DMS 273 treated with DMSO at 0.1 percent for 48 hours (cell line): Measurements from ENCODE around the gene EVL.

Source experiments
- DNase-seq: peaks from one replicate; lab custom pipeline; 2025; lab: John Stamatoyannopoulos, UW

The EVL gene

DNA sequence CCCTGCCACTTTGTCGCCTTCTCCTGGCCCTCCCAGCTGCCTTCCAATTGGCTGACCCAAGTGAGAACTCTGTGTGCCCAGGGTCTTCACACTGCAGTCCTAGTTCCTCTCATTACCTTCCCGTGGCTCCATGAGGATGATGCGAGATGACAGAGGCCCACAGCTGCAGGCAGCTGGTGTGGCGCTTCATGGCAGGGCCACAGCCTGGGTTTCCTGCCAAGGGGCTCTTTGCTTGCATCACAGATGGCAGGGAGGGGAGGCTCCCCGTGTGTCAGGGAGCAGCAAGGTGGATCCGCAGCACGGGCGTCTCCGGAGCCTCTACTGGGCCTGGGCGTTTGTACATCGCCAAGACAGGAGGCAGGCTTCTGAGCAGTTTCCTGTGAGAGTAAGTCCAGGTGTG lies 65.3 kb downstream of the EVL start:
- DNase-seq = no peak

DNA sequence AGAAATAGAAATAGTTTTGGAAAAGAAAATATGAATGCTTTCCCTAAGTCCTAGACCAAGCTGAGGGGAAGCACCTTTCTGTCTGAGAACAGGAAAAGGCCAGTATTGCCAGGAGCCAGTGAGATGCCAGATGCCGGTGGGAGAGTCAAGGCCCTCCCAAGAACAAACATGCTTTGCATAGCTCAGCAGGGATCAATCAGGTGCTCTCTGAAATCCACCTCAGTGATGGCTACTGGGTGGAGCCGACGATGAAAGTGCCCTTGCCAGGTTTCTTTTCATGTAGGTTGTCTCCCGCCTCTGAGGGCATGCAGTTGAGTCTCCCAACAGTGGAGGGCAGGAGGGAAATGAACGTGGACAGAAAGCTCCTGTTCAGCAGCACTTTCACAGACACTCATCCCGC lies 66.0 kb downstream of the EVL start:
- no peak for DNase-seq

DNA sequence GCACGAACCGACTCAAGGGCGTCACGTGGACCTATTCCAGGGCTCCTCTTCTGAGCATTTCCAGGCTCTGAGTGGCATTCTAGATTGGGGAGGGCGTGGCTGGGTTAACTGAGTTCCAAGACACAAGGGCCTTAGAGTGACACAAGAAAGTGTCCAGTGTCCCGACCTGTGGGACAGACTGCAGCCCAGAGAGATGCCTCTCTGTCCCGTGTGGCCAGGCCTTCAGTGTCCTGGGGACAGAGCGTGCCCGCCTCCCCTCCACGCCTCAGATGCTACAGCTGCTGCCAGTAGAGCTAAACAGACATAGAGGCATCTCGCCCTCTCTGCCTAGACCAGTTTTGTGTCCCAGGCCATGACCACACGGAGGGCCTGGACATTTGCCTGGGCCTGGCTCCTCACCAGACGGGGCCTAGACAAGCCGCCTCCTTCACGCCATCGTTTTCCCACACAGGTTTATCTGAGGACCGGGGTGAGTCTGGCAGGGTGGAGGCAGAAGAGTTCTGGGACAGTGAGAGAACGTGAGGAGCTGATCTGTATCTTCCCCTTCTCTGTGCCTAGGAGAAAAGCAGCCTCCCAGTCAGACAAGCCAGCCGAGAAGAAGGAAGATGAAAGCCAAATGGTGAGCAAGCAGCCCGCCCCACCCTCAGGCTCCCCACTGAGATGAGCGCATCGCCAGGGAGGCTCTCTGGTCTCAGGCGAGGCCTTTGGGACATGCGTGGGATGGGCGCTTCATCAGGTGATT lies 67.1 kb downstream of the EVL start:
- no peak for DNase-seq

DNA sequence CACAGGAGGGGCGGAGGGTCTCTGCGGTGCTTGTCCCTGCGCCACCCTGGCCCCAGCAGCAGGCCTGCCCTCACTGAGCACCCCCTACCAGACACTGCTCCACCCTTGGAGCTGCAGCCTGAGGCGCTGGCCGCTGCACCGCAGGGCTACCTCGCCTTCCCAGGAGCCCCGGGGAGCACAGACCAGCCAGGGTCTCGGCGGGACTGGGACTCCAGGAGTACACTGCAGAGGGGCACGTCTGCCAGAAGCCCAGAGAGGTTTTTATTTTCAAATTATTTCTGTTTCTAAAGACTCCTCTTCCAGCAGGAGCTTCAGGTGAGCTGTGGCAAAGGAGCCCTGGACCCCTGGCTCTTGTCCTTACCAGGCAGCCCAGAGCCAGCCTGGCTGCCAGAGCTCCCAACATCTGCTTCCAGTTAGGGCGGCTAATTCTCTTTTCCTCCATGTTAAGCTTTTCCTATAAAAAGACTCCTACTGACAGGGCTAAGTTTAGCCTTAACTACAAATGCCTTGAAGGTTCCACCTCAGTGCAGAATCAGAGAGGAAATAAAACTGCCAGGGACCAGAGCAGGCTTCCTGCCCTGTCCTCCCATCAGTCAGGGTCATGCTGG lies 67.8 kb downstream of the EVL start:
- DNase-seq = no peak

DNA sequence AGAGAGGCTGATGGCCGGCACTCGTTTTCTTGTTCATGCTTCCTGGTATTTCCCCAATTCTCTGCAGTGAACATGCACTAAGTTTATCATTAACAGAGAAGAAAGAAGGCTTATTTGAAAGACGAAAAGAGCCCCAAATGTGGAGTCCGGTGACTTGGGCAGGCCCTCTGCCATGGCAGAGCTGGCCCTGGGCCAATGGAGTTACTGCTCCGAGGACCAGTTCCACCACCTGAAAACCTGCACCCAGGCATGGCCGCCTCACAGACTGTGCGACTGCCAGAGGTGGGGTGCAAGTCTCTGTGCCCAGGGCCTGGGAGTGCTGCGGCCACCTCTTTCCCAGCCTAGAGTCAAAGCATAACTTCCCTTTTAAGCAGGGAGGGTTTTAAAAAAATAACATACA lies 69.4 kb downstream of the EVL start:
- DNase-seq = no peak

DNA sequence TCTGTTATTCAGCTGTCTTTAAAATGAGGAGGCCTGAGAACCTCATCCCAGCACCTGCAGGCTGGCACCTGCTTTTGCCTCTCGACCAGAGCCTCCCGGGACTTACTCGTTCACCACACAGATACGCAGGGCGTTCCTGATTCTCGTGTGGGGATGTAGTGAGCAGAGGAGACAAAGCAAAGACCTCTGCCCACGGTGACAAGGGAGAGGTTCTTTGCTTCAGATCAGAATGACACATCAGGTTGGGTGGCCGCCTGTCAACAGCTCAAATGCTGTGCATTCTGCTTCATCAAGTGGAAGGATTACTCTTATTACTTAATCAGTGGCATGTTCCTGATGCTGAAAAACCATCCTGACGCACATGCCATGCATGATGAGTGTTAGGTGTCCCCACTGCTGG lies 69.9 kb downstream of the EVL start:
- no peak for DNase-seq

DNA sequence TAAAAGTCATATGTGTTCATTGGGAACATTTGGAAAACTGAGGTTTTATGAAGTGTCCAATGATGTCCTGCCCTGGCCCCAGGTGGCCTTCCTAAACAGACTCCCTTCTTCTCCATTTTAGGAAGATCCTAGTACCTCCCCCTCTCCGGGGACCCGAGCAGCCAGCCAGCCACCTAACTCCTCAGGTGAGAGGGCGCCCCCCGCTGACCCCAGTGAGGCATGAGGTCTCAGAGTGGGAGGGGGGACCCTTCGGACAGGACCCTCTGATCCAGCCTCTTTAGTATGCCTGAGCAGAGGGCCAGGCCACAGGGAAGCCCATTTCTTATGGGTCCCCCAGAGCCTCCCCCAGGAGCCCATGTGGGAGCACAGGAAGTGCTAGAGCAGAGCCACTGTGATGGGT lies 70.6 kb downstream of the EVL start:
- DNase-seq = no peak

DNA sequence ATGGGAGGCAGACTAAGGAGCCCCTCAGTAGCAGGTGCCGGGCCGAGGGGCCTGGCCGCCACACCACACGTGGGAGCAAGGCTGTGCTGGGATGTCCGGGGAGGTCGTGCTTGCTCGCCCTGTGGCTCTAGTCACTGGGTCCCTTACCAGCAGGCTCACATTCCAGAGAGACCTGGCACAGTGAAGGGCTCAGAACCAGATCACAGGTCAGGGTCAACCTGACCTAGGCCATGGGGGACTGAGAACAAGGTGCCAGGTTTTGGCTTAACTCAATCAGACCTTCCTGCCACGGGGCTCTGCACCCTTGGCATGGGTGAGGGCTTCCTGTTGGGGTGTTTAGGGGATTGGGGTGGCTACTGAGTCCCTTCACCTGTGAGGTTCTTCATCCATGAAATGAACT lies 72.0 kb downstream of the EVL start:
- DNase-seq = no peak

DNA sequence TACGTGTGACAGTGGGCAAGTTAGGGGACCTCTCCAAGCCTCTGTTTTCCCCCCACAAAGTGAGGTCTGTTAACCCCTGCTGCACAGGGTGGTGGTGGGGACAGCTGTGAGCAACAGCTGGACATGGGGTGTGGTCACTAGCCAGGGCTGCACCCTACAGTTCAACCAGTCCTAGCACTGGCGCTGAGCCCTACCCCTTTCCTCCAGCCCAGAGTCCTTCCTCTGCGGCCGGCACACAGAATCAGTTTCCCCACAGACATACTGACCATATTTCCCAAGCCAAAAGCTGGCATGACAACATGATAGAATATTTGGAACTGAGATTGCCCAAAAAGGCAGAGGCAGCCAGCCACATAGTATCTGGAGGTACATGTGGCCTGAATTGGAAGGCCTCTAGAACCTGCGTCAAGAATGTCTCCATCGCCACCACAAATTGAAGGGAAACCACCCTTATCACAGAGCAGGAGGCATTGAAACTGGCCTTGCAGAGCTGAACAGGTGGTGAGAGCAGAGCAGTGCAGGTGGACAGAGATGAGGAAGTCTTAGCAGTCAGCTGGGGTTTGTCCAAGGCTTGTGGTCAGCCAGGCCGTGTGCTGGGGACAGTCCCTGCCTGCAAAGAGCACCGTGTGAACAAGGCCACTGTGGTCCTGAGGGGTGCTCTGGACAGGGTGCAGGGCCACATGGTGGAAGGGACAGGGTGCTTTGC lies 73.0 kb downstream of the EVL start:
- DNase-seq = no peak

DNA sequence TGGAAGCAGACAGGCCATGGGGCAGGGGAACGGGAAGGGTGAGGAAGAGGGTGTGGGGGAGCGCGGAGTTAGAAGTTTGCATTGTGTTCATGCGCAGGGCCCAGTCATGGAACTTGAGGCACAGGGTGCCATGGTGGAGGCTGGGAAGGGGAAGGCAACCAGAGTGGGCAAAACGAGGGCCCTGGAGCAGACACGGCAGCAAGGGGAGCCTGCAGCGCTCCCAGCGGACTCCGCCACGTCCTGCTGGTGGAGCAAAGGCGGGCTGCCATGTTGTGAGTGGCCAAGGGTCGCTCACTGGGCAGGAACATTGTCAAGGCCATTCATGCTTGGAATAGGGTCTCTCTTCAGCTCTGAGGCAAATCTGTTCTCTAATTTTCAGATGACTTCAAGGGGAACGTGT lies 73.7 kb downstream of the EVL start:
- no peak for DNase-seq

DNA sequence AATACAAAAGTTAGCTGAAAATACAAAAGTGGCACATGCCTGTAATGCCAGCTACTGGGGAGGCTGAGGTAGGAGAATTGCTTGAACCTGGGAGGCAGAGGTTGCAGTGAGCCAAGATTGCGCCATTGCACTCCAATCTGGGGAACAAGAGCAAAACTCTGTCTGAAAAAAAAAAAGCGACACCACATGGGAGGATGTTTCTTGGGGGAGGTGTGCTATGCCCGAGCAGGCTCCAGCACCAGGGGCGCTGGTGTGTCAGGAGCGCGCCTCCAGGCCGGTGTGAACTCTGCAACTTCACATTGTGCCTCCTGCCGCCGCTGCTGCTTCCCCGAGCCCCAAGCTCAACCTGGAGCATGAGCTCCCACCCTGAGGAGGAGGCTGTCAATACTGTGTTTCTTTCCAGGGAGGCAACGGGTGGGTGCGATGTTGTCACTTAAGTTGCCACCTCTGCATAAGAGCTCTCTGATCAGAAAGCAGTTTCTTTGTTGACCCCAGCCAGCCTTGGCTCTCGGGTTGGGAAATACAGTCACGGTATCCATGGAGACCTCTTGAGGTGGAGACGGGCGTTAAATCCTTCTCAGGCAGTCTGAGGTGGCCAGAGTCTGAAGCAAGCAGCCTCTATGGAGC lies 75.3 kb downstream of the EVL start:
- no peak for DNase-seq

DNA sequence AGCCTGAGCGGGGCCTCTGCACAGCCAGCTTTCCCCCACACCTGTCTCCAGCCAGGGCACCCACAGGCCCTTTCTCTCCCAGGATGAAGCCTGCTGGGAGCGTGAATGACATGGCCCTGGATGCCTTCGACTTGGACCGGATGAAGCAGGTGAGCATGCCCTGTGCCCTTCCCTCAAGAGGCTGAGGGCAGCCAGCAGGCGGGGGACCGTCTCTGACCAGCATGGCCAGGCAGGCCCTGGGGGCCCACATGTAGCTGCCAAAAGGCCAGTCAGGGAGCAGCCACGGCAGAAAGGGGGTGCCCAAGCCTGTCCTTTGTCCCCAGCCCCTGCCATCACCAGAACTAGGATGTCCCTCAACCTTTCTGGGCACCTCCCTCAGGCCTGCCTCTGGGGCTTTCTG lies 75.9 kb downstream of the EVL start:
- no peak for DNase-seq

DNA sequence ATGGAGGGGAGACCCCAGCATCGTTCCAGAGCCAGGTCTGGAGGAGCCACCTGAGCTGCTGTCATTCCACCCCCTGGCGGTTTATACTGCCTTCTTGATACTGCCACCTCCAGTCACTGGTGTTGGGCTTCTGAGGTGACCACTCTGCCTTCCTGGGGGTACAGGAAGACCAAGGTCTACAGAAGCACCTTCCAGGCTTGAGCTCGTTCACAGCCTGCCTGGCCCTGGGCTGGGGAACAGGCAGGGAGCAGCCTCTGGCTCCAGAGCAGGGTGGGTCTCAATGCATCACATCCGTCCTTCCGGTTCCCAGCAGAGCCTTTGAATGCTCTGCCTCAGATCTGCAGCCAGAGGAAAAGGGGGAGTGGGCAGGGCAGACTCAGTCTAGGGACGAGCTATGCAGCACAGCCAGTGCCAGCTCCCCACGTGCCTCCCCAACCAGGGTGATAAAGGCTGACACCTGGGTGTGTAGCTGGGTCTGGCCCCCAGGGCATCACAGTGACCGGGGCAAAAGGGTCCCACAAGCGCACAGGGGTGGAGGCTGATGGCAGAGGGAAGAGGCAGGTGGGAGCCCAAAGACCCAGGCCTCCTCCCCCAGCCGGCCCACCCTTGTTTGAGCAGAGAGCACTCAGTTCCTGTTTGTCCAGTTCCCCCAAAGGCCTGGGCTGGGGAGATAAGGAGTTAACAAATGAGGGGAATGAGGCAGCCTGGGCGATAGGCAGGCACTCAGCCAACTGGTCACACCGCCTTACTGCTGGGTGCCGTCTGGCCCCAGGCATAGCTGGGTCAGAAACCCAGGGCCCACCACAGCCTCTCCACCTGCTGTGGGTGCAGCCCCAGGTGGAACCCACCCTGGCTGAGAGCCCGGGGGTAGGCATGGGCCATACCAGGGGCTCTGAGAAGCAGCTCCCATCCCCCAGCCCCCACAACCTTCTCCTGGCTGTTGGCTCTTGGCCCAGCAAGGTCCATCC lies 77.1 kb downstream of the EVL start:
- no peak for DNase-seq

DNA sequence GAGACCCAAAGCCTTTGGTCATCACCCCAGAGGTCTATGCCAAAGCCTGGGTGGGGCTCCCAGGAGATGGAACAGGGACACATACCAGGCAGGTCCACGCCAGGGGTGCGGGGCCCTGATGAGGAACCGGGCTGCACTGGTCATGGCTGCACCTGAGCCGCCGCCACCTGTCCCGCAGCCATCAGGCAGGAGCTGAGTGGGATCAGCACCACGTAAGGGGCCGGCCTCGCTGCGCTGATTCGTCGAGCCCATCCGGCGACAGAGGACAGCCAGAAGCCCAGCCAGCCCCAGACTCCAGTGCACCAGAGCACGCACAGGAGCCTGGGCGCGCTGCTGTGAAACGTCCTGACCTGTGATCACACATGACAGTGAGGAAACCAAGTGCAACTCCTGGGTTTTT lies 78.3 kb downstream of the EVL start:
- no peak for DNase-seq

DNA sequence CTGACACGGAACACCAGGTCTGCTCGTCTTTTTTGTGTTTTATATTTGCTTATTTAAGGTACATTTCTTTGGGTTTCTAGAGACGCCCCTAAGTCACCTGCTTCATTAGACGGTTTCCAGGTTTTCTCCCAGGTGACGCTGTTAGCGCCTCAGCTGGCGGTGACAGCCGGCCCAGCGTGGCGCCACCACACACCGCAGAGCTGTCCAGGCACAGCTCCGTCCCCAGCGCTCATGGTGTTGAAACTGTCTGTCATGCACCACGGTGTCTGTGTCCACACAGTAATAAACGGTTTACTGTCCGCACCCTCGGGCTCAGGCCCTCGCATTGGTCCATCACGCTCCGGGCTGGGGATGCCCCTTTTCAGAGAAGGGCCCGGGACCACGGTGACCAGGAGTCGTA lies 78.7 kb downstream of the EVL start:
- no peak for DNase-seq

DNA sequence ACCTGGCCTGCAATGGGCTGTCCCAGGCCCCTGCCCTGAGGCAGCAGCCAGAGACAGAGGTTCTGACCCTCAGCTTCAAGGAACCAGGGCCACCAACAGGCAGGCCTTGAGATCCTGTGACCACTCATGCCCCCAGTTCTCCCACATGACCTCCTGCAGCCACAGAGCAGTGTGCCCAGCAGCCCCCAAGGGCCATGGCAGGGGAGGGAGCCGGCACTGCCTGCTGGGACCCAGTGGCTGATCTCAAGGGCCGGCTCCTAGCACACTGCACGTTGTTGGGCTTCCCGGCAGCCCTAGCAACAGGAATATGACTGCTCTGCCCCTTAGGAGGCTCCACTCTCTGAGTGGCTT lies 79.4 kb downstream of the EVL start:
- DNase-seq = no peak

DNA sequence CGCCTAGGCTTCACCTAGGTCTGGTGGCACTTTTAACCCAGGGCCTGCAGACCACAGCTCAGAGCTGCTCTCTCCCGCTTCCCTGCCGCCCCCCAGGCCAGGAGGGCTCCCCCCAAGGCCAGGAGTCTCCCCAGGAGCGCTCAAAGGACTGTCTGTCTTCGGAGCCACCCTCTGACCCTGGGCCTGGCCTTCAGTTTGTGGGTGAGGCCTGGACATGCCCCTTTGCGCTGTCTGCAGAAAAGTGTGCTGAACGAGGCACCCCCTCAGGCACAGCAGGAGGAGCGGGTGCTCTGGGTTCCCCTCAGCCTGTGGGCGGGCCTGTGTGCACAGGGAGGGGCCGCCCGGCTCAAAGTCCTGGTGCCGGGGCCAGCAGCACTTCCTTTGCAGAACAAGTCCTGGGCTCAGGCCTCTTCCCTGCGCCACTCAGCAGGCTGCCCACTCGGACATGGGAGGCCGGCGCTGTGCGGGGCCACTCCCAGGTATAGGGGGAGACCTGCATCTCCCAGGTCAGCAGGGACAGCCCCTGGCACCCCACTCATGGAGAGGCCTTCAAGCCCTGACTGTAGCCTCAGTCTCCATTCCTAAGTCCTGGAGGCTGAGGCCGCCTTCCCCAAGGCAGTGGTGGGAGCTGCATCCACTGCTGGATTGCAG lies 79.9 kb downstream of the EVL start:
- DNase-seq = no peak

DNA sequence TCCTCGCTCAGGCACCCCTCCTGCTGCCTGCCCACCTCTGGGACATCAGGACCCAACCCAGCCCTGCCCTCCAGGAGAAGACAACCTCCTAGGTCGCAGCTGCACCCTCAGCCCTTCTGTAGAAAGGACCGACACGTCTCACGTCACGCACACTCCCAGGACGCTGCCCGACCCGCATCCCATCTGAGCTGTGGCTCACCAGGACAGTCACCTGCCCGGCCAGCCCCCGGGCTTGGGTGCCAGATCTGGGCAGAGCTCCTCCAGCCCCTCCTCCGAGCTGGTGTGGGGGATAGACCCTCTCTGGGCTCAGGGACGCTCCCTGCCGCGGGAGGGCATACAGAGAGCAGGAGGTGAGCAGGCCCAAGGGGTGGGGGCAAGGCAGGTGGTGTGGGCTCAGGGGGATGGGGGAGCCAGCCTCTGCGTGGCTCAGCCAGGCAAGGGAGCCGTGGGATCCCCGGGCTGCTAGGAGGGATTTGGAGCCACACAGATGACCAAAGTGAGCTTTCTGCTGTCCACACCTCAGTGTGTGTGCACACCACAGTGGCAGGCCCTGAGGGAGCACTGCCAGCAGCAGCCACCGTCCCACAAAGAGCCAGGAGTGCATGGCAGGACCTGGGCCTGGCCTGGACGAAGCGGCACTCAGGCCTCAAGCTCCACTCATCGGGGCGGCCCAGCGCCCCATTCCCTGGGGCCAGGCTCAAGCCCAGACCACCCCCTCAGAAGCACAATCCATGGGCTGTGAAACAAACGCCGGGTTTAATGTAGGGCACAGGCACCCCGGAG lies 80.7 kb downstream of the EVL start:
- no peak for DNase-seq

DNA sequence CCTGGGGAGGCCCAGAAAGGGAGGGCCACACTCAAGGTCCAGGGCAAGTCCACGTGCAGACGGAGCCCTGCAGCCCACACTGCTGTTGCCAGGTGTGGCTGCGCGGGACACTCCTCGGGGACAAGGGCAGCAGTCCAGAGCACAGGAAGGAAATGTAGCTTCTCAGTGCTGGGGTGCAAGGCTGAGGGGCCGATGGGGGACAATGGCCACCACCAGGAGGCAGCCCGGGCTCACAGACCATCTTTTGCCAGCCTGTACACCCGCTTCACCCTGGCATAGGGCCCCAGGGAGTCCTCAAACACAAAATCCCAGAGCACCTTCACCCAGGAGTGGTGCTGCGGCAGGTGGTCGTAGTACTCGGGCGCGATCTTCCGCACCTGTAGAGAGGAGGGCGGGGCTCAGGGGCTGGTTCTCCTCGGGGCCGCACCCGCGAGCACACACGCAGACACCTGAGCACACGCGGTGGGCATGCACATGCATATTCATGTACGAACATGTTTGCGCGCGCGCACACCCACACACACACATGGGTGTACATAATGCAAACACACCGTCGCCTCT lies 81.4 kb downstream of the EVL start:
- no peak for DNase-seq

DNA sequence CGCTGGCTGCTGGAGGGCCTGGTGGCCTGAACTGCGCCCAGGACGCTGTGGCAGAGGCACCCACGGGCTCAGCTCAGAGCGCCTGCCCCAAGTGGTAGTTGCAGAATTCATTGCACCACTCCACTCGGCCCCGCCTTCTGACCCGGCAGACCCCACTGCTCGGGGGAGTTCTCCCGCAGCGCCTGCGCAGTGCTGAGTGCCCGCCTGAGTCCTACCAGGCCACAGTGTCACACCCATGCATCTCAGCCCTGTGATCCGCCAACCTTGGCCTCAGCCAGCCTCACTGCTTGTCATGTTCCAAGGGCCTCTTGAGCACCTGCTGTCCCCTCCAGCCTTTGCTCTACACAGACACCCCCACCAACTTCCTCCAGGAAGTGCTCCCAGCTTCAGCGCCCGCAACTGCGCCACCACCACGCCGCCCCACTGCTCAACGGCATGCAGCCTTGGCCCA lies 82.0 kb downstream of the EVL start:
- no peak for DNase-seq
